NOMO-1 treated with DMSO at 0.1 percent for 48 hours (cell line): ENCODE data around the gene ADGRV1.
"Not testable (repeated sequence)": the region's sequence is repeated elsewhere in the genome, so short reads cannot be mapped to it uniquely, and the experiment has no call there.

Experiments
- DNase-seq: peaks from one replicate; lab custom pipeline; 2025; ENCODE audit not compliant: unreplicated experiment; lab: John Stamatoyannopoulos, UW

Gene ADGRV1

GRCh38 chr5:90934738-90935137, 376.1 kb downstream of the ADGRV1 start:
- DNase-seq, result no peak

GRCh38 chr5:90939211-90939610, 380.6 kb downstream of the ADGRV1 start:
- no peak for DNase-seq

DNA sequence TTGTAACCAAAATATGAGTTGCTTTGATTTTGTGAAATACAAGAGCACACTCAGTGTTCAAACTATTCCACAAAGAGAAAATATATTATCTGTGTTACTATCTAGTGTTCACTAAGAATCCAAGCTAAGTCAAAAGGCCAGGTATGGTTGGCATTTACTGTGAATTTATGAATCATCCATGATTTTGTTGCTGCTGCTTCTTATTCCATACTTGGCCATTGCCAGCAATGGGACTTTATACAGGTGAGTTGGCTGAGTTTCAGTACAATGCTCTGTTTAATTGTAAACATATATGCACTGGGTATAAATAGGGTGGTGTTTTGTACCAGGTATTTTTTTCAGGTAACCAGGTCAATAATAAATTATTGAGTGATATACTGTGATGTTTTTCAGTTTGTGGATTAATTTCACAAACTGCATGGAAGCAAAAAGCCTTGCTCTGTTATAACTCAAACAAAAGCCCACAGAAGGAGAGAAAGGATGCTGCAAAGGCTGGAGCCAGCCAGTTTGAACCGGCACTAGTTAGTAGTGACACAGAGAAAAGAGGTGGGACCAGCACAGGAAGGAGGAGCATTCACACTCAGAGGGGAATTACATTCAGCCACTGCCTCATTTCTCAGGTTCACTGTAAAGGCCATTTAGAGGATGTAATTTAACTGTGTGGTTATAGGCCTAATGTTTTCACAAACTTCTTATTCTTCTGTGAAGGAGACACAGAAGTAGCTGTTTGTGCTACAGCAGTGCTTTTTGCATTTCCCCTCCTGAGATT, 381.8 kb downstream of the ADGRV1 start:
- DNase-seq, result peak; percentile 21

DNA sequence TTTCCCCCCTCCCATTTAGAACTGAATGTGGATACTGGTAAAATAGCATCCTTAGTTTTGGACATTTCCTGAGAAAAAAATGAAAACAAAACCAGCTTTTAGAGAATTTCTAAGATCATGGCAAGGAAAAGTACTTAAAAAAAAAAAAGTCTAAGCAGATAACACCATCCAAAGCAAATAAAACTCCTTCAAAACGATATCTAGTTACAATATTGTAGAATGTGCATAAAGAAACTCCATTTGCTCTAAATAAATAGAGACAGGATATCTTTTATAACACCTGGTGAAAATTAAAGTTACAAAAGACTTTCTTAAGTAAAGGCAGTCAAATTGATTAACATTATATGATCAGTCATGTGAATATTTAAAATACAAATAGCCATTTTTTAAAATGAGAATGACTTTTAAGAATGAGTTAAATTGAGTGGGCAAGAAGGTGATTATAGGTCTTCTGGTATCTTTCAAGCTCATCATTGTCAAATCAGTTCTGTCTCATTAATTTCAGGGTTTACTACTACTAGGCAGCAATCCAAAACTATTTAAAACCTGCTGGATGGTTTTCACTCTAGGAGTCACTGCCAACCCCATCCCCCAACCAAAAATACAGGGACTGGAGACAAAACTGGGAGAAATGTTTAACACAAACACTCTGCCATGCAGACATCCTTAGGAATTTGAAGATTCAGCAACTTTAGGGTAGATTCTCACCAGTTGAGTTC, 382.6 kb downstream of the ADGRV1 start:
- DNase-seq, result no peak

DNA sequence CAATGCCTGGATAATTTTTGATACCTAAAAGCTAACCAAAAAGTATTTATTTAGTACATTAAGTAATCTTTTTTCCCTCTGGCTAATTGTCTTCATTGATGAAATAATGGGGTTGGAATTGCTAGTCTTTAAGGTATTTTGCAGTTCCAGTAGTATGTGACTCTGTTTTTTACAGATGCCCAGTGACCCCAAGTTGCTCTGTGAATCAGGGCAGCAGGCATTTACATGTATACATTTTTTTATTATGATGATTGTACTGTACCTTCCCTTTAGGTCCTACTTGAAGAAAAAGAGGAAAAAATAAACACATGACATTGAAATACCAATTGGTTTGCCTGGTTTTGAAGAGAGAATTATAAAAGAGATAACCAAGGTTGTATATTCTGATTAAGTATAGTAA, 385.5 kb downstream of the ADGRV1 start:
- no peak for DNase-seq

GRCh38 chr5:90947667-90948066, 389.1 kb downstream of the ADGRV1 start:
- no peak for DNase-seq

- DNase-seq, result no peak
Observed at GRCh38 chr5:90948969-90949368, 390.4 kb downstream of the ADGRV1 start.

DNA sequence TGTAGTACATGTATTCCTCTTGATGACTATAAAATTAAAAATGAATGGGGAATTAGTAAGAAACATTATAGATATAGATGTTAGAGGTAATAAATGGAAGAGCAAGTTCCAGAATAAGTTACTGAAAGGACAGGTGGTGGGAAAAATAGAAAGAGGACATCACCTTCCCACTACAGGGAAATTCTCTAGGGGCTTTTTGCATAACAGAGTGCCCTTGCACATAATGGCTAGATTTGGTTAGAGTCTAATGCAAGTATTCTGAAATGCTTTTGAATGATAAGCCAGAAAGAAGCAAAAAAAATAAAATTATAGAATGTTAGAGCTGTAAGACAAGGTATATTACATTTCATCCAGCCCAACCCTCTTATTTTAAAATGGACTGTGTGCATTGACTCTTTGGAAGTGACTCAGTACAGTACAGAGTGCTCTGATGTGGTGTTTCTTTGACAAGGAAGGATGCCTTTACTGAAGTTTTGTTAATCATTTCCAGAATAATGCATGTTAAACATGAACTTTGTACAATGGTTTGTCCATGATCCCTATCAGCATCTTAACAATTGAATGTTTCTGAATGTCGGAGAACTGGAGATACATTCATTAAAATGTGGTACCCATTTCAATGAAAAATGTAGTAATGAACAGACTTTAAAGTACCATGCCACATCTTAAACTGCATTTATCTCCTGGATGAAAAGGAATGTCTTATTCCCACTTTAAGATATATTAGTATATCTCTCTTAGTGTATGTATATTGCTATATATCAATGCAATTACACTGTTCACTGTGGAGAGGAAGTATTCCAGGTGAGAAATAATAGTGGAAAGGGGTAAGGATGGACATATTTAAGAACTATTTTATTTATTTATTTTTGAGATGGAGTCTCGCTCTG, 391.1 kb downstream of the ADGRV1 start:
- DNase-seq, result no peak

GRCh38 chr5:90955001-90955635, 396.5 kb downstream of the ADGRV1 start:
- no peak for DNase-seq

DNA sequence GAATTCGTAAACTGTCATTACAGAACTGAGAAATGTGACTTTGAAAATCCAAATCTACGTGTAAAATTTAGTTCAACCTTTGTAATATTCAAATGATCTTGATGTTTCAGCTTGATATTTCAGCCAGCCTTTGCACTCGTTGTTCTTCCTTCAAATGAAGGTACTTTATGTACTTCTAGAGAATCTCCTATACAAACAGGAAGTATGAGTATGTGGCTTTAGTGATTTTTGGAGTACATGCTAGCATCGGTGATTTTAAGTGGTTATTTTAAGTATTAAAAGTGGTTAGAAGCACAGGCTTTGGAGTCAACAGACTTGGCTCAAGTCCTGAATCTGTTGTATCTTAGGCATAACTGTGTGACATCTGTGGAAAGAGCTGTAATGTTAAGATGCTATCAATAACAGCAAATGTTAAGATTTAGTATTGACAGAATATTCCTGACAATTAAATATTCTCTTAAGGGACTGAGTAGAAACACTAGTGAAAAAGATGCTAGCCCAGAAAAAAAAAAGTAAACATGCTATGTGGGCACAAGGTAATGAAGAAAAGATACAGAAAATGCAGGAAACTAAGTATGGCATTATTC, 398.0 kb downstream of the ADGRV1 start:
- no peak for DNase-seq

GRCh38 chr5:90957906-90958305, 399.3 kb downstream of the ADGRV1 start:
- no peak for DNase-seq

DNA sequence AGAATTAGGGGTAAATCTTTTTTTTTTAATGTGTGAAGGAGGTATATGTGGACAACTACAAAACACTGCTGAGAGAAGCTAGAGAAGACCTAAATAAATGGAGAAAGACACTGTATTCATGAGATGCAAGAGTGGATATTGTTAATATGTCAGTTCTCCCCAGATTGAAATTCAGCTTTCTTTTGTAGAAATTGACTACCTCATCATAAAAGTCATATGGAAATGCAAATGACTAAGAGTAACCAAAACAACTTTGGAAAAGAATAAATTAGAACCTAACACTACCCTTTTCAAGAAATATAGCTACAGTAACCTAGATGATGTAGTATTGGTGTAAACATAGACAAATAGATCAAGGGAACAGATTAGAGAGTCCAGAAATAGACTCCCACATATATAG, 400.7 kb downstream of the ADGRV1 start:
- DNase-seq, result no peak

DNA sequence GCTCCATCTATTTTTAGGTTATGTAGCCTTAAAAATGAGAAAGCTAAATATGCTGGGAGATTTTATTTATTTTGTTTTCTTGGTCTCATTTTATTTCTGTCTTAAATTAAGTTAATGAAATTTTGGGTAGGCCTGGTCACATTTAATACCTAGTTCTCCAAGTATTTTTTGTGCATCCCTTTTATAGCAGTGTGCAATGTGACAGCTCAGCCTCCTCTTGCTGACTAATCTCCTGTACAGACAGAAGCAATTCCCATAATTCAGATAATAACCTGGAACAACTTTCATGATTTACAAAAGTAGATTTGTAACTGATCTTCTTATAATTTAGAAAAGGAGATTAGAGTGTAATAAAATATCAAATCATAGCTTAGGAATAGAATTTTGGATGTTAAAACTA, 403.9 kb downstream of the ADGRV1 start:
- no peak for DNase-seq

GRCh38 chr5:90965110-90965685, 406.6 kb downstream of the ADGRV1 start:
- DNase-seq, result no peak

DNA sequence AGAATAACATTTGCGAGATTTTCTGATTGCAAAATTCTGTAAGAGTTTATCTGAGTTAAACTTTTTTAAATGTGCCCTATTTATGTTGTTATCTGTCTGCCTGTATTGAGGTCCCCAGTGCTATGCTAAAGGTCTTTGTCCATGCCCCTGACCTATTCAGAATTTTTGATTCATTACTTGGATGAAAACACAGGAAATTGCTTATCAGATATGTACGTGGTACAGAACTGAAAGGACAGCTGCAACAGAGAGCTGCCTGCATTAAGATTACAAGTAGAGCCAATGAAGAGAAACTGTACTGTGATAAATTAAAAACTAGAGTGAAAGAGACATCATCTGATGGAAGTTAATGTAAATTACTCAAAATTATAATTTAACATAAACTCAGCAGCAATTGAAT, 408.8 kb downstream of the ADGRV1 start:
- DNase-seq, result no peak

GRCh38 chr5:90967851-90968250, 409.3 kb downstream of the ADGRV1 start:
- DNase-seq, result no peak

- DNase-seq, result peak; percentile 25
Observed at GRCh38 chr5:90968319-90968718, 409.7 kb downstream of the ADGRV1 start.

- DNase-seq, result not testable (repeated sequence)
Observed at GRCh38 chr5:90969945-90970344, 411.3 kb downstream of the ADGRV1 start.

DNA sequence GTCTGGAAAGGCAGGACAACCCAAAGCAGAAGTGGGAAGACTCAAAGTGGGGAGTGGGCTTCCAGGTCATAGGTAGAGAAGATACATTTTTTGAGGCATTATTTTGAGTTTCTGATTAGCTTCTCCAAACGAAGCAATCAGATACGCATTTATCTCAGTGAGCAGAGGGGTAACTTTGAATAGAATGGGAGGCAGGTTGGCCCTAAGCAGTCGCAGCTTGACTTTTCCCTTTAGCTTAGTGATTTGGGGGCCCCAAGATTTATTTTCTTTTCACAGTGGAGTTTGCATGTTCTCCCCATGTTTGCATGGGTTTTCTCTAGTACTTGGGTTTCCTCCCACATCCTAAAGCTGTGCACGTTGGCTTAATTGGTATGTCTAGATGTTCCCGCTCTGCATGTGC, 422.6 kb downstream of the ADGRV1 start:
- DNase-seq, result no peak

DNA sequence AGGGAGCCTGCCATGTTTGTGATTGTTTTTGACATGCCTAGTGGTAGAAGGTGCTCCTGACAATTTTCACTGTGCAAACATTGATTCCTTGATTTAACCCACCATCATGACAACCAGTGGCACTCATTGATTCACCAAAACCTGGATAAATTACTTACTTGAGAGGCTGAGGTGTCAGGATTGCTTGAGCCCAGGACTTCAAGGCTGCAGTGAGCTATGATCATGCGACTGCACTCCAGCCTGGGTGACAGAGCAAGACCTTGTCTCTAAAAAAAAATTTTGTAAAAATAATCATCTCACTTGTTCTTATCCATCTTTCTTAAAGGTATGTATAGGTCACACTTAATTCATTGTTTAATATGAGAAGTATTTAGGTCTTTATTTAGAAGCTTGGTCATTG, 423.2 kb downstream of the ADGRV1 start:
- no peak for DNase-seq
